GM23338 (cell line): ENCODE measurements around the gene CEP95. TPM values are rescaled to one million over a fixed set of nuclear protein-coding genes. Genes with fewer than 3 reads are reported as not detected.

ENCODE experiments used
- microRNA-seq: library from miRNA; unstranded; fragments of <30 nt; microRNA quantifications from one replicate; pipeline ENCODE4, GENCODE V29; 2017
- polyA plus RNA-seq: library from polyadenylated mRNA; unstranded; fragments of >200 nt; fragmentation: Nextera tagmentation; extraction: Ambion mirVana; gene quantifications from 2 replicates; pipeline ENCODE4 v1.2.1, GENCODE V29; 2016
- small RNA-seq: library from RNA; depleted of rRNA; stranded (forward); fragments of <200 nt; gene quantifications from one replicate; pipeline ENCODE3, GENCODE V24; 2014; ENCODE audit warnings: low replicate concordance
- total RNA-seq: library from RNA; depleted of rRNA; stranded (reverse); fragments of >200 nt; shearing (Covaris generic); gene quantifications from 2 replicates; pipeline ENCODE4 v1.2.3, GENCODE V29; 2014; rRNA removed

Gene CEP95
- total and polyA plus RNA-seq, 2 experiments from 2014 or later, result 41.1 to 45.4 TPM

Small RNA genes lying within 50 kb of the gene (microRNA-seq; reads per million reads assigned to microRNA genes)
- gene MIR3064, result 0.89 reads per million
- not detected for gene MIR5047

Small RNA genes lying within 50 kb of the gene (small RNA-seq; reads per million reads assigned to genes)
- gene AC009994.1 (not detected), gene ATP5MFP4 (not detected)

Other genes starting within 250 kb of the CEP95 start
- gene TEX2, start 243.7 kb upstream of the CEP95 start, total RNA-seq, result 13.4 and 17.7 TPM in 2 replicates
- 5.6 and 7.5 TPM in 2 replicates for gene TEX2, start 243.7 kb upstream of the CEP95 start, polyA plus RNA-seq
- gene PECAM1, start 116.1 kb upstream of the CEP95 start, total RNA-seq, result 0.04 TPM in 1 of 2 replicates, not detected in the other
- gene PECAM1, start 116.1 kb upstream of the CEP95 start, polyA plus RNA-seq, result not detected in 2 replicates
- gene MILR1, start 57.9 kb upstream of the CEP95 start, total RNA-seq, result not detected in 2 replicates
- 0.39 TPM in 1 of 2 replicates, not detected in the other for gene MILR1, start 57.9 kb upstream of the CEP95 start, polyA plus RNA-seq
- gene POLG2, start 9.9 kb upstream of the CEP95 start, total RNA-seq, result 19.8 and 20.2 TPM in 2 replicates
- 27.7 and 28.0 TPM in 2 replicates for gene POLG2, start 9.9 kb upstream of the CEP95 start, polyA plus RNA-seq
- gene DDX5, start 688 bp upstream of the CEP95 start, total RNA-seq, result 399 and 400 TPM in 2 replicates
- 367 and 447 TPM in 2 replicates for gene DDX5, start 688 bp upstream of the CEP95 start, polyA plus RNA-seq
- gene SMURF2, start 155.3 kb downstream of the CEP95 start, total RNA-seq, result 29.6 and 38.1 TPM in 2 replicates
- 9.4 and 12.1 TPM in 2 replicates for gene SMURF2, start 155.3 kb downstream of the CEP95 start, polyA plus RNA-seq